H1 (cell line): ENCODE measurements around the gene TMEM108. TPM values are rescaled to one million over a fixed set of nuclear protein-coding genes. Genes with fewer than 3 reads are reported as not detected.

Experiments used
- CBX5 ChIP-seq: fragments of 300-800, 300-1000 bp; sonication (generic); IDR thresholded peaks from 2 replicates; pipeline ENCODE4 v1.7.1; 2016; ENCODE audit warnings: antibody characterized with exemption, low read length, low read depth
- CEBPB ChIP-seq: IDR thresholded peaks from 2 replicates; pipeline ENCODE4 v1.6.1; 2012; ENCODE audit warnings: low read depth, low read length
- CHD1 ChIP-seq: IDR thresholded peaks from 2 replicates; pipeline ENCODE4 v1.6.1; 2012; ENCODE audit warnings: low read depth, low read length, improper control_type of control experiment
- CHD2 ChIP-seq: IDR thresholded peaks from 2 replicates; pipeline ENCODE4 v1.6.1; 2012; ENCODE audit warnings: low read length, improper control_type of control experiment
- EP300 ChIP-seq, 2 experiments: IDR thresholded peaks; 1 replicate in 1 of 2; 2 replicates in 1 of 2; pipeline ENCODE4 v1.6.1; 2011 to 2012; ENCODE audit warnings: low read depth in 2 of 2, low read length in 2 of 2, mild to moderate bottlenecking in 2 of 2, borderline replicate concordance in 1 of 2, inconsistent platforms in 1 of 2, moderate library complexity in 1 of 2
- EZH2 ChIP-seq: fragments of 200-600 bp; sonication (generic); IDR thresholded peaks from 2 replicates; pipeline ENCODE4 v1.7.1; 2012; ENCODE audit warnings: low read depth, mild to moderate bottlenecking, moderate library complexity, low read length, inconsistent platforms; ENCODE audit not compliant: severe bottlenecking
- GTF2F1 ChIP-seq: IDR thresholded peaks from 2 replicates; pipeline ENCODE4 v1.6.1; 2012; ENCODE audit warnings: low read depth, low read length, improper control_type of control experiment, borderline replicate concordance
- HDAC2 ChIP-seq, 2 experiments: fragments of 300-600 bp in 1 of 2; sonication (generic) in 1 of 2; IDR thresholded peaks; 2 replicates each; pipeline ENCODE4 v1.6.1; 2011 to 2012; ENCODE audit warnings: low read depth in 2 of 2, low read length in 2 of 2, mild to moderate bottlenecking in 2 of 2, moderate library complexity in 2 of 2, borderline replicate concordance in 1 of 2, inconsistent platforms in 1 of 2
- HDAC6 ChIP-seq: IDR thresholded peaks from one replicate; pipeline ENCODE4 v1.7.1; 2012; ENCODE audit warnings: low read depth, mild to moderate bottlenecking, inconsistent platforms, low read length, moderate library complexity
- KDM4A ChIP-seq: IDR thresholded peaks from one replicate; pipeline ENCODE4 v1.7.1; 2012; ENCODE audit warnings: low read depth, mild to moderate bottlenecking, moderate library complexity, low read length, inconsistent platforms; ENCODE audit not compliant: severe bottlenecking
- MAX ChIP-seq: IDR thresholded peaks from 2 replicates; pipeline ENCODE4 v1.6.1; 2012; ENCODE audit warnings: inconsistent platforms
- NRF1 ChIP-seq: IDR thresholded peaks from 2 replicates; pipeline ENCODE4 v1.6.1; 2011; ENCODE audit warnings: mild to moderate bottlenecking, low read depth, low read length, improper control_type of control experiment
- RFX5 ChIP-seq: IDR thresholded peaks from 2 replicates; pipeline ENCODE4 v1.6.1; 2011; ENCODE audit warnings: low read depth, low read length, improper control_type of control experiment, borderline replicate concordance
- SP1 ChIP-seq: IDR thresholded peaks from 2 replicates; pipeline ENCODE4 v1.6.1; 2011; ENCODE audit warnings: low read depth, low read length
- SP2 ChIP-seq: IDR thresholded peaks from 2 replicates; pipeline ENCODE4 v1.6.1; 2012; ENCODE audit warnings: mild to moderate bottlenecking, low read length, inconsistent platforms
- SP4 ChIP-seq: IDR thresholded peaks from 2 replicates; pipeline ENCODE4 v1.6.1; 2012; ENCODE audit warnings: low read length, inconsistent platforms
- SRF ChIP-seq: IDR thresholded peaks from 2 replicates; pipeline ENCODE4 v1.6.1; 2011; ENCODE audit warnings: mild to moderate bottlenecking, low read depth, low read length, moderate library complexity
- TBP ChIP-seq: IDR thresholded peaks from 2 replicates; pipeline ENCODE4 v1.6.1; 2011; ENCODE audit warnings: low read depth, low read length, improper control_type of control experiment
- TEAD4 ChIP-seq: IDR thresholded peaks from 2 replicates; pipeline ENCODE4 v1.6.1; 2012; ENCODE audit warnings: low read depth, low read length, inconsistent platforms, mixed read lengths
- polyA plus RNA-seq, 7 experiments: library from polyadenylated mRNA; depleted of rRNA in 3 of 7; stranded (reverse) in 5 of 7; unstranded in 2 of 7; fragments of >200 nt in 5 of 7; fragments of 200-250 nt in 2 of 7; gene quantifications; 1 replicate in 5 of 7; 2 replicates in 1 of 7; 4 replicates in 1 of 7; pipeline versions ENCODE4 v1.2.1 to v1.2.3, GENCODE V29; 2011 to 2013; ENCODE audit warnings: missing spikeins in 2 of 7, mixed read lengths in 2 of 7
- total RNA-seq: library from RNA; stranded (reverse); fragmentation: NEBNext Ultra II Directional; extraction: Animal tissue kit (Norgen Biotek cat#: 25700); gene quantifications from 2 replicates; pipeline ENCODE4 v1.2.1, GENCODE V29; 2021

Gene TMEM108
- total and polyA plus RNA-seq, 2 of the 8 experiments (the other 6 are each of a cell fraction or from before 2014, with no cell fraction given), result 14.3 to 16.2 TPM

- TF ChIP-seq KDM4A (peak; percentile 97), SP2 (no peak), CBX5 (no peak), EZH2 (no peak), CEBPB (no peak), CHD2 (peak; percentile 66; the same call in 1 of the 2 replicates), SP4 (no peak), TEAD4 (no peak), HDAC2 (IDR thresholded peaks at IDR 0.05; ENCODE audit: borderline replicate concordance in 1 of 2, low read depth in 2 of 2, low read length in 2 of 2) (0 out of 4 replicates have a peak, but pooled peaks of 1 of the 2 experiments have one; percentile 44), EP300 (IDR thresholded peaks at IDR 0.05; ENCODE audit: borderline replicate concordance in 1 of 2, low read depth in 2 of 2, low read length in 2 of 2) (no peak), GTF2F1 (no peak), SRF (no peak), HDAC6 (no peak), TBP (peak; percentile 56), CHD1 (no peak), RFX5 (no peak), NRF1 (peak; percentile 53), MAX (peak; percentile 89), SP1 (0 out of 2 replicates have a peak, but pooled peaks have one; percentile 34)
Observed at GRCh38 chr3:133038089-133038730, at the start of gene TMEM108 (continued).
